ENCODE data around the gene VPS50.

The VPS50 gene

DNA sequence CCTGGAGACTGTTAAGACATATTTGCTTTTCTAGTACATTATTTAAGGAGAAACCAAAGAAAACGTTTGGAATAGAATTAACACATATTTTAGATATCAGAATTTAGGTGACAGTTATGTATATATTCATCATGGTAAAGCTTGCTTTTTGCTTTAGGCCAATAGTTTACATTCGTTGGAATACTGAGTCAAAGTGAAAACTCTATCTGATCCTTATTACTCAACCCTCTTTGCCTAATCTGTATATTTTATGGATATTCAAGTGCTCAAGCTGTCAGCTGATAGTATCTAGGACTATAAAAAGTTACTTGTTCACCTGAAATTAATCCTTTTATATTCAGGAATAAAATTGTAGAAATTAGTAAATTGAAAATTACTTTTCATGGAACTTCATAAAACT, 61.1 kb downstream of the VPS50 start:
- no peak for TF ChIP-seq TCF12 (IDR thresholded peaks at IDR 0.05; ENCODE audit: low read depth)
- TF ChIP-seq EGR1 (IDR thresholded peaks at IDR 0.05) = no peak
- no peak for TF ChIP-seq ZBTB7A (IDR thresholded peaks at IDR 0.05; ENCODE audit: low read depth)
- no peak for TF ChIP-seq MAX (IDR thresholded peaks at IDR 0.05)
- no peak for TF ChIP-seq YY1 (IDR thresholded peaks at IDR 0.05; ENCODE audit: low read depth)
- no peak for TF ChIP-seq TEAD4 (IDR thresholded peaks at IDR 0.05)
- TF ChIP-seq, protein P1, sequence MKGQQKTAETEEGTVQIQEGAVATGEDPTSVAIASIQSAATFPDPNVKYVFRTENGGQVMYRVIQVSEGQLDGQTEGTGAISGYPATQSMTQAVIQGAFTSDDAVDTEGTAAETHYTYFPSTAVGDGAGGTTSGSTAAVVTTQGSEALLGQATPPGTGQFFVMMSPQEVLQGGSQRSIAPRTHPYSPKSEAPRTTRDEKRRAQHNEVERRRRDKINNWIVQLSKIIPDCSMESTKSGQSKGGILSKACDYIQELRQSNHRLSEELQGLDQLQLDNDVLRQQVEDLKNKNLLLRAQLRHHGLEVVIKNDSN (IDR thresholded peaks at IDR 0.05) = no peak
- TF ChIP-seq NFIC (IDR thresholded peaks at IDR 0.05) = no peak
- no peak for TF ChIP-seq CEBPB (IDR thresholded peaks at IDR 0.05)
- no peak for TF ChIP-seq EP300 (IDR thresholded peaks at IDR 0.05; ENCODE audit: borderline replicate concordance)
- TF ChIP-seq CREB1 (IDR thresholded peaks at IDR 0.05; ENCODE audit: low read depth) = no peak
- TF ChIP-seq FOXM1 (IDR thresholded peaks at IDR 0.05; ENCODE audit: borderline replicate concordance, low read depth) = no peak
- no peak for TF ChIP-seq RAD21 (IDR thresholded peaks at IDR 0.05; ENCODE audit: low read depth)

GRCh38 chr7:93298206-93298605, 66.0 kb downstream of the VPS50 start:
- no peak for TF ChIP-seq TCF12 (IDR thresholded peaks at IDR 0.05; ENCODE audit: low read depth)
- no peak for TF ChIP-seq ZBTB7A (IDR thresholded peaks at IDR 0.05; ENCODE audit: low read depth)
- no peak for TF ChIP-seq EP300 (IDR thresholded peaks at IDR 0.05; ENCODE audit: borderline replicate concordance)
- TF ChIP-seq MAX (IDR thresholded peaks at IDR 0.05) = no peak
- TF ChIP-seq TEAD4 (IDR thresholded peaks at IDR 0.05) = no peak

- no peak for TF ChIP-seq MAX (IDR thresholded peaks at IDR 0.05)
- no peak for TF ChIP-seq EGR1 (IDR thresholded peaks at IDR 0.05)
- no peak for TF ChIP-seq YY1 (IDR thresholded peaks at IDR 0.05; ENCODE audit: low read depth)
- no peak for TF ChIP-seq CEBPB (IDR thresholded peaks at IDR 0.05)
- TF ChIP-seq TCF12 (IDR thresholded peaks at IDR 0.05; ENCODE audit: low read depth) = no peak
- no peak for TF ChIP-seq NFIC (IDR thresholded peaks at IDR 0.05)
- TF ChIP-seq, protein P1 (IDR thresholded peaks at IDR 0.05) = no peak
- TF ChIP-seq CREB1 (IDR thresholded peaks at IDR 0.05; ENCODE audit: low read depth) = no peak
- TF ChIP-seq TAF1 (IDR thresholded peaks at IDR 0.05; ENCODE audit: low read depth) = no peak
- no peak for TF ChIP-seq EP300 (IDR thresholded peaks at IDR 0.05; ENCODE audit: borderline replicate concordance)
- TF ChIP-seq RAD21 (IDR thresholded peaks at IDR 0.05; ENCODE audit: low read depth) = no peak
- TF ChIP-seq ZBTB7A (IDR thresholded peaks at IDR 0.05; ENCODE audit: low read depth) = no peak
- no peak for TF ChIP-seq TEAD4 (IDR thresholded peaks at IDR 0.05)
- TF ChIP-seq REST (IDR thresholded peaks at IDR 0.05; ENCODE audit: low read depth) = no peak
Observed at GRCh38 chr7:93298671-93299070, 66.5 kb downstream of the VPS50 start.

GRCh38 chr7:93301736-93302135, 69.6 kb downstream of the VPS50 start:
- TF ChIP-seq TEAD4 (IDR thresholded peaks at IDR 0.05) (no peak), TCF12 (IDR thresholded peaks at IDR 0.05; ENCODE audit: low read depth) (no peak), EGR1 (IDR thresholded peaks at IDR 0.05) (no peak), REST (IDR thresholded peaks at IDR 0.05; ENCODE audit: low read depth) (no peak), FOXM1 (IDR thresholded peaks at IDR 0.05; ENCODE audit: borderline replicate concordance, low read depth) (no peak), EP300 (IDR thresholded peaks at IDR 0.05; ENCODE audit: borderline replicate concordance) (no peak), CREB1 (IDR thresholded peaks at IDR 0.05; ENCODE audit: low read depth) (no peak), CEBPB (IDR thresholded peaks at IDR 0.05) (no peak), ZBTB7A (IDR thresholded peaks at IDR 0.05; ENCODE audit: low read depth) (no peak), TAF1 (IDR thresholded peaks at IDR 0.05; ENCODE audit: low read depth) (no peak), YY1 (IDR thresholded peaks at IDR 0.05; ENCODE audit: low read depth) (no peak), MAX (IDR thresholded peaks at IDR 0.05) (no peak), RAD21 (IDR thresholded peaks at IDR 0.05; ENCODE audit: low read depth) (no peak), NFIC (IDR thresholded peaks at IDR 0.05) (no peak)
- TF ChIP-seq, protein P1 (IDR thresholded peaks at IDR 0.05) = no peak

- TF ChIP-seq TEAD4 (IDR thresholded peaks at IDR 0.05) (no peak), MAX (IDR thresholded peaks at IDR 0.05) (no peak), CREB1 (IDR thresholded peaks at IDR 0.05; ENCODE audit: low read depth) (no peak), RAD21 (IDR thresholded peaks at IDR 0.05; ENCODE audit: low read depth) (no peak), TCF12 (IDR thresholded peaks at IDR 0.05; ENCODE audit: low read depth) (no peak), REST (IDR thresholded peaks at IDR 0.05; ENCODE audit: low read depth) (no peak), TAF1 (IDR thresholded peaks at IDR 0.05; ENCODE audit: low read depth) (no peak), ZBTB7A (IDR thresholded peaks at IDR 0.05; ENCODE audit: low read depth) (no peak), EP300 (IDR thresholded peaks at IDR 0.05; ENCODE audit: borderline replicate concordance) (no peak), CEBPB (IDR thresholded peaks at IDR 0.05) (no peak), FOXM1 (IDR thresholded peaks at IDR 0.05; ENCODE audit: borderline replicate concordance, low read depth) (no peak)
- TF ChIP-seq, protein P1 (IDR thresholded peaks at IDR 0.05) = no peak
Observed at GRCh38 chr7:93307131-93307660, 75.0 kb downstream of the VPS50 start.
